Right lobe of liver (tissue), 6 donors: ENCODE results near the gene CEP170B. TPM values are rescaled to one million over a fixed set of nuclear protein-coding genes. Genes with fewer than 3 reads are reported as not detected.

Source experiments
- ATAC-seq, 4 donors: fragments of 200-7000 bp; cut with Tn5 transposase; one replicate each; pipeline ENCODE4 v1.9.1; 2020; ENCODE audit warnings: mild to moderate bottlenecking in 4 of 4, moderate library complexity in 4 of 4
- DNase-seq, 3 donors: peaks; one replicate each; pipeline ENCODE4 v3.0.0-alpha.2; 2020
- H3K27ac ChIP-seq, 3 donors: fragments of 200-600 bp; one replicate each; pipeline ENCODE4 v1.8.0; 2022
- H3K27me3 ChIP-seq, 2 donors: fragments of 200-600 bp; one replicate each; pipeline ENCODE4 v1.8.0; 2022
- H3K36me3 ChIP-seq, 4 donors: fragments of 200-600 bp; sonication (generic) in 1 of 4; one replicate each; pipeline versions ENCODE4 v1.5.1 to v1.8.0; 2017 to 2022; ENCODE audit warnings: control low read depth in 1 of 4
- H3K4me1 ChIP-seq, 4 donors: fragments of 200-600 bp; sonication (generic) in 1 of 4; one replicate each; pipeline versions ENCODE4 v1.5.1 to v1.8.0; 2017 to 2022; ENCODE audit warnings: control low read depth in 1 of 4
- H3K4me3 ChIP-seq, 3 donors: fragments of 200-600 bp; one replicate each; pipeline ENCODE4 v1.8.0; 2022
- H3K9me3 ChIP-seq, 4 donors: fragments of 200-600 bp; sonication (generic) in 1 of 4; one replicate each; pipeline versions ENCODE4 v1.5.1 to v1.8.0; 2017 to 2022; ENCODE audit warnings: control low read depth in 1 of 4
- CTCF ChIP-seq, 4 donors: fragments of 200-600 bp in 3 of 4; fragments of 450-650 bp in 1 of 4; IDR thresholded peaks; one replicate each; pipeline versions ENCODE4 v1.5.1 to v1.8.0; 2016 to 2022; ENCODE audit warnings: antibody characterized with exemption in 4 of 4, mild to moderate bottlenecking in 2 of 4
- POLR2A ChIP-seq: fragments of 450-650 bp; IDR thresholded peaks from one replicate; pipeline ENCODE4 v1.6.1; 2017; ENCODE audit warnings: antibody characterized with exemption, mild to moderate bottlenecking
- WGBS: methylation state at CpG from one replicate; pipeline ENCODE4 v1.1.6; 2018; ENCODE audit warnings: low coverage, low lambda C conversion rate; ENCODE audit not compliant: insufficient coverage; ENCODE audit errors: missing lambda C conversion rate; 5-methylcytosine and 5-hydroxymethylcytosine counted together
- intact Hi-C, 2 donors: fragments of 100-400 bp; cut with DNase I; formaldehyde crosslinking; loops; one replicate each; pipeline versions ENCODE4 v1.11.2 to v1.14.1; 2022
- total RNA-seq, 6 experiments: library from RNA; depleted of rRNA in 2 of 6; stranded (reverse); fragments of >200 nt in 2 of 6; fragmentation: NEBNext Ultra II Directional in 3 of 6; extraction: Animal tissue kit (Norgen Biotek cat#: 25700) in 3 of 6; gene quantifications; one replicate each; pipeline versions ENCODE4 v1.1.0 to v1.2.4, GENCODE V29; 2016 to 2023
- donor health status: DM: no; HTN: yes; CAD: no.
- donor health status: DM: no; HTN: no; CAD: no.
- donor health status: DM: no; HTN: no; CAD: no.
- donor health status: DM: no; HTN: yes; CAD: no.
- donor health status: DM: no; HTN: yes; CAD: no.

Gene CEP170B
- total RNA-seq, 6 experiments from 2014 or later = 13.2 to 22.4 (median 16.8) TPM

GRCh38 chr14:104877066-104877805, 12.2 kb downstream of the CEP170B start:
- ATAC-seq = no peak
- H3K36me3 ChIP-seq = peaks cover 0 to 12% (median 0%) of the 10 kb centered on the region in 4 donors
- peaks cover 0 to 26% (median 10%) of the 10 kb centered on the region in 4 donors for H3K4me1 ChIP-seq
- H3K27me3 ChIP-seq = no peaks in the 10 kb centered on the region
- WGBS = no CpG with 5 or more reads among the region's 14 CpGs
- TF ChIP-seq CTCF (IDR thresholded peaks at IDR 0.05) (no peak), POLR2A (no peak)
- no peak overlapping the region for H3K4me3 ChIP-seq
- no peaks in the 10 kb centered on the region for H3K9me3 ChIP-seq
- intact Hi-C loops = no loop called here
- peak in 1 of 3 donors; percentile 54 for DNase-seq
- no peak overlapping the region for H3K27ac ChIP-seq

- H3K27me3 ChIP-seq = no peaks in the 10 kb centered on the region
- H3K36me3 ChIP-seq = peaks cover 0 to 12% (median 0%) of the 10 kb centered on the region in 4 donors
- TF ChIP-seq CTCF (IDR thresholded peaks at IDR 0.05) = no peak
- TF ChIP-seq POLR2A = no peak
- no peak overlapping the region for H3K4me3 ChIP-seq
- intact Hi-C loops = no loop called here
- ATAC-seq (no peak), DNase-seq (no peak)
- H3K27ac ChIP-seq = no peak overlapping the region
- H3K4me1 ChIP-seq = peaks cover 0 to 19% (median 6%) of the 10 kb centered on the region in 4 donors
- 88% methylated on average over 10 of the region's 30 CpGs for WGBS
- H3K9me3 ChIP-seq = no peaks in the 10 kb centered on the region
Observed at GRCh38 chr14:104877806-104878550, 12.9 kb downstream of the CEP170B start.

GRCh38 chr14:104878582-104878981, 13.5 kb downstream of the CEP170B start:
- peaks cover 0 to 17% (median 0%) of the 10 kb centered on the region in 4 donors for H3K36me3 ChIP-seq
- no peak overlapping the region for H3K27ac ChIP-seq
- no peaks in the 10 kb centered on the region for H3K9me3 ChIP-seq
- no peak for TF ChIP-seq POLR2A
- no peak for TF ChIP-seq CTCF (IDR thresholded peaks at IDR 0.05)
- H3K27me3 ChIP-seq = no peaks in the 10 kb centered on the region
- no peak for DNase-seq
- H3K4me1 ChIP-seq = peaks cover 0 to 15% (median 4%) of the 10 kb centered on the region in 4 donors
- no peak for ATAC-seq
- WGBS = no CpG with 5 or more reads among the region's 14 CpGs
- no peak overlapping the region for H3K4me3 ChIP-seq
- intact Hi-C loops = no loop called here

GRCh38 chr14:104879201-104879982, 14.3 kb downstream of the CEP170B start:
- intact Hi-C loops = no loop called here
- H3K27ac ChIP-seq = no peak overlapping the region
- TF ChIP-seq CTCF (IDR thresholded peaks at IDR 0.05) = no peak
- no peak for TF ChIP-seq POLR2A
- H3K9me3 ChIP-seq = no peaks in the 10 kb centered on the region
- no peaks in the 10 kb centered on the region for H3K27me3 ChIP-seq
- 93% methylated on average over 6 of the region's 29 CpGs for WGBS
- peaks cover 0 to 7% (median under 1%) of the 10 kb centered on the region in 4 donors for H3K4me1 ChIP-seq
- DNase-seq (no peak), ATAC-seq (no peak)
- no peak overlapping the region for H3K4me3 ChIP-seq
- peaks cover 0 to 22% (median 0%) of the 10 kb centered on the region in 4 donors for H3K36me3 ChIP-seq
